AG09319 (cell line): Measurements from ENCODE around the gene ARL6IP5.

Experiments
- DNase-seq: peaks from one replicate; pipeline ENCODE4 v3.0.0-alpha.2; 2010; ENCODE audit warnings: low read depth; ENCODE audit errors: extremely low read depth
- CTCF ChIP-seq: IDR thresholded peaks from 2 replicates; pipeline ENCODE4 v1.5.1; 2011; ENCODE audit warnings: low read depth, mild to moderate bottlenecking, inconsistent platforms, low read length, moderate library complexity

Gene ARL6IP5

DNA sequence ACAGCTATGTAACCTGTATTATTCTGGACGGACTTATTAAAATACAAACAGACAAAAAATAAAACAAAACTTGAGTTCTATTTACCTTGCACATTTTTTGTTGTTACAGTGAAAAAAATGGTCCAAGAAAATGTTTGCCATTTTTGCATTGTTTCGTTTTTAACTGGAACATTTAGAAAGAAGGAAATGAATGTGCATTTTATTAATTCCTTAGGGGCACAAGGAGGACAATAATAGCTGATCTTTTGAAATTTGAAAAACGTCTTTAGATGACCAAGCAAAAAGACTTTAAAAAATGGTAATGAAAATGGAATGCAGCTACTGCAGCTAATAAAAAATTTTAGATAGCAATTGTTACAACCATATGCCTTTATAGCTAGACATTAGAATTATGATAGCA is 20.6 kb downstream of the ARL6IP5 start:
- no peak for DNase-seq

DNA sequence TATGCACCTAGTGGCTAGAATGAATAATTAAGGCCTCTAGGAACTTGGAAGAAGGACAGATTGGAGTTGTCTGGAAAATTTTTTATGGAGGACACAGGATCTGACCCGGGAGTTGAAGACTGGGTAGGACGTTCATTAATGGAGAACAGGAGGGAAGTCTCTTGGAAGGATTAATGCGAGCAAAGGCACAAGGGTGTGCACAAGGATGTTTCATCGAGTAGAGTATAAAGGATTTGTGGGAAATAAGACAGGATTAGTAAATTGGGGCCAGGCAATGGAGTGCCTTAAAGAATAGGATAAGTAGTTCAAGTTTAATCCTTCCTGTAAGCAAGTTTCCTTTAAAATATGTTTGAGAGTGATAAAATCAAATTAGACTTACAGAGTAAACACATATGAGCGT is 23.1 kb downstream of the ARL6IP5 start:
- no peak for DNase-seq
- TF ChIP-seq CTCF = no peak

More for the DNA sequence above, 20.6 kb downstream of the ARL6IP5 start:
- TF ChIP-seq CTCF = no peak

- no peak for DNase-seq
- TF ChIP-seq CTCF = no peak
Measured at GRCh38 chr3:69108811-69109210, 24.1 kb downstream of the ARL6IP5 start.

- DNase-seq = no peak
- TF ChIP-seq CTCF = no peak
Measured at GRCh38 chr3:69110941-69111546, 26.3 kb downstream of the ARL6IP5 start.

GRCh38 chr3:69113536-69113935 is 28.8 kb downstream of the ARL6IP5 start:
- peak; percentile 18 for DNase-seq

GRCh38 chr3:69115731-69116130 is 31.0 kb downstream of the ARL6IP5 start:
- TF ChIP-seq CTCF = no peak
- no peak for DNase-seq

More at GRCh38 chr3:69113536-69113935, 28.8 kb downstream of the ARL6IP5 start:
- TF ChIP-seq CTCF = no peak

DNA sequence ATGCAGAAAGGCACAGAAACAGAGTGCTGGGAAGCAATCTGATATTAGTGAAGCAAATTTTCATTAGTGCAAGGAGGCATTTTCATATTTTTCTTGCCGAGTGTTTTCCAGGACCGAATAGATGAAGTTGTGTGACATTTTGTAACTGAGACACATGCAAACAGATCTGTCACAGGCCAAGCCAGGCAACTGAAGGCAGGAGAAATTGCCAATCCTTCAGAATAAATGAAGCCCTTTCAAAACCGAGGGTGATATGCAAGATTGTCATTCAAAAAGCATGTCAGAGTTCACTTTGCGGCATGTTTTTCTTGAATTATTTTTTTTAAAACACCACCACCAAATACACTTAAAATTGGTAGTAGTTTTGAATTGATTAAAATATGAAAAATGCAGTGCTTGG is 31.4 kb downstream of the ARL6IP5 start:
- no peak for TF ChIP-seq CTCF
- no peak for DNase-seq
